Spleen (tissue), 11 donors: ENCODE data around the gene HPS4. TPM values are rescaled to one million over a fixed set of nuclear protein-coding genes. Genes with fewer than 3 reads are reported as not detected.

Source experiments
- DNase-seq: peaks from one replicate; pipeline ENCODE4 v3.0.0-alpha.2; 2020
- H3K27ac ChIP-seq, 8 donors: fragments of 200-600 bp; sonication (generic) in 7 of 8; 1 replicate in 4 of 8; 2 replicates in 4 of 8; pipeline versions ENCODE4 v1.5.0 to v1.8.0; 2016 to 2021; ENCODE audit warnings: inconsistent platforms in 4 of 8, mild to moderate bottlenecking in 4 of 8, moderate library complexity in 1 of 8
- H3K27me3 ChIP-seq, 7 donors: fragments of 200-600 bp; sonication (generic) in 6 of 7; replicated peaks in 1 of 7; 1 replicate in 4 of 7; 2 replicates in 3 of 7; pipeline versions ENCODE4 v1.5.0 to v1.8.0; 2016 to 2021; ENCODE audit warnings: inconsistent platforms in 3 of 7, mild to moderate bottlenecking in 1 of 7
- H3K36me3 ChIP-seq, 6 donors: fragments of 200-600 bp; sonication (generic) in 5 of 6; 1 replicate in 4 of 6; 2 replicates in 2 of 6; pipeline versions ENCODE4 v1.5.0 to v1.8.0; 2016 to 2021; ENCODE audit warnings: inconsistent platforms in 2 of 6
- H3K4me1 ChIP-seq, 6 donors: fragments of 200-600 bp; sonication (generic) in 5 of 6; 1 replicate in 3 of 6; 2 replicates in 3 of 6; pipeline versions ENCODE4 v1.5.0 to v1.8.0; 2016 to 2021; ENCODE audit warnings: inconsistent platforms in 3 of 6
- H3K4me3 ChIP-seq, 8 donors: fragments of 200-600 bp; sonication (generic) in 7 of 8; 1 replicate in 4 of 8; 2 replicates in 4 of 8; pipeline versions ENCODE4 v1.5.0 to v1.8.0; 2016 to 2021; ENCODE audit warnings: inconsistent platforms in 4 of 8, mild to moderate bottlenecking in 4 of 8, moderate library complexity in 2 of 8
- H3K9me3 ChIP-seq, 8 donors: fragments of 200-600 bp; sonication (generic) in 7 of 8; 1 replicate in 4 of 8; 2 replicates in 4 of 8; pipeline versions ENCODE4 v1.5.0 to v1.8.0; 2016 to 2021; ENCODE audit warnings: inconsistent platforms in 4 of 8
- POLR2A ChIP-seq, 3 donors: fragments of 450-650 bp; IDR thresholded peaks; one replicate each; pipeline ENCODE4 v1.5.1; 2017; ENCODE audit warnings: antibody characterized with exemption in 3 of 3, mild to moderate bottlenecking in 1 of 3
- POLR2AphosphoS5 ChIP-seq, 3 donors: sonication (generic); formaldehyde crosslinking; IDR thresholded peaks; one replicate each; pipeline ENCODE4 v1.5.1; 2017; ENCODE audit warnings: antibody characterized with exemption in 3 of 3
- WGBS, 5 donors: extraction: QIAGEN DNeasy Blood & Tissue Kit in 3 of 5; methylation state at CpG; one replicate each; pipeline versions ENCODE4 v1.1.5 to v1.1.7; 2013 to 2018; 5-methylcytosine and 5-hydroxymethylcytosine counted together
- intact Hi-C: fragments of 100-400 bp; cut with DNase I; formaldehyde crosslinking; loops from one replicate; pipeline ENCODE4 v1.15.0; 2023; ENCODE audit warnings: low total_unique reads
- polyA plus RNA-seq, 3 donors: library from polyadenylated mRNA; stranded (reverse); fragments of 200-250 nt; gene quantifications; one replicate each; pipeline ENCODE4 v1.2.1, GENCODE V29; 2013
- total RNA-seq, 7 donors: library from RNA; depleted of rRNA in 3 of 7; stranded (reverse); fragments of >200 nt in 3 of 7; fragmentation: NEBNext Ultra II Directional in 4 of 7; extraction: Animal tissue kit (Norgen Biotek cat#: 25700) in 4 of 7; gene quantifications; one replicate each; pipeline versions ENCODE4 v1.1.0 to v1.2.1, GENCODE V29; 2016 to 2021
- TF ChIP-seq, protein P1 (sequence below), 11 experiments: fragments of 200-600 bp in 7 of 11; fragments of 450-650 bp in 4 of 11; sonication (generic) in 4 of 11; IDR thresholded peaks in 8 of 11; conservative IDR thresholded peaks in 3 of 11; 1 replicate in 7 of 11; 2 replicates in 4 of 11; pipeline versions ENCODE4 v1.4.0 to v1.8.0; 2016 to 2021; ENCODE audit warnings: antibody characterized with exemption in 11 of 11, inconsistent platforms in 4 of 11, mild to moderate bottlenecking in 1 of 11
- donor health status: healthy with polysubstance abuse.
- donor health status: DM: no; HTN: no; CAD: no; lungs with moderate emphysema.
- donor health status: DM: no; HTN: no; CAD: no.
- donor health status: Bipolar disorder and iron deficiency.
- donor health status: healthy.
- donor health status: DM: no; HTN: no; CAD: no.
- donor health status: DM: yes; HTN: yes; CAD: no.

Gene HPS4
- total and polyA plus RNA-seq, 10 donors, result 15.2 to 56.6 (median 37.5) TPM

DNA sequence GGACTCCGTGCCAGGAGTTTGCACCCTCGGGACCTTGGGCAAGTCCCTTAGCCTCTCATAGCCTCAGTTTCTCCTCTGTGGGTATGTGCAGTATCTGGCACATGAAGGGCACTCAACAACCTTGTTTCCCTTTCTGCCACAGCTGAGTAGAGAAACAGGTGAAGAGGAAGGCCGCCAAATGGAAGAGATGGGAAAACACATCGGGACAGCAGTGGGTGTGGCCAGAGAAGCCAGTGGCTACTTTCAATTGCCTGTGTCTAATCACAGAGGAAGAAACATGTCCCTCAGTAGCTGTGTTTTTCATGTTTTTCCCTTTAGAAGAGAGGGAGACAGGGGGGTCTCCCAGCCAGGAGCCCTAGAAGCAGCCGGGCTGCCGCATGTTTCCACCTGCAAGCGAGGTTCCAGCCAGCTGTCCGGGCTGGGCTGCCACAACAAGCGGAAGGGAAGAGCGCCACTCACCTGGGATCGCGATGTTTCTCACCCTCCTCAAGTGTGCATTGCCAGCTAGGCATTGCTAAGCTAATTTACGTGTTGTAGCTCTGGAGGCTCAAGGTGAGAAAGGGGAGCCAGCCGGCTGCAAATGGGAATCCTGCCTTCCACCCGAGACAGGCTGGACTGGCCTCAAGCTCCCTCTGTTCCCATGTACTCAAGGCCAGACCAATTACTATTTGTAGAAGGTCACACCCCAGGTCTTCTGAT is 37.9 kb downstream of the HPS4 start:
- no peaks in the 10 kb centered on the region for H3K9me3 ChIP-seq
- intact Hi-C loops, result no loop called here
- 84 to 87% (median 87%) methylated on average over 15 of the region's 15 CpGs for WGBS, 5 donors
- H3K36me3 ChIP-seq, result peaks cover 0 to 57% (median 5%) of the 10 kb centered on the region in 6 donors
- H3K27ac ChIP-seq, result no peak overlapping the region
- no peak for DNase-seq
- H3K4me1 ChIP-seq, result peaks cover 0 to 4% (median 0%) of the 10 kb centered on the region in 6 donors
- no peak overlapping the region for H3K4me3 ChIP-seq
- H3K27me3 ChIP-seq, result no peaks in the 10 kb centered on the region
- TF ChIP-seq, protein P1, sequence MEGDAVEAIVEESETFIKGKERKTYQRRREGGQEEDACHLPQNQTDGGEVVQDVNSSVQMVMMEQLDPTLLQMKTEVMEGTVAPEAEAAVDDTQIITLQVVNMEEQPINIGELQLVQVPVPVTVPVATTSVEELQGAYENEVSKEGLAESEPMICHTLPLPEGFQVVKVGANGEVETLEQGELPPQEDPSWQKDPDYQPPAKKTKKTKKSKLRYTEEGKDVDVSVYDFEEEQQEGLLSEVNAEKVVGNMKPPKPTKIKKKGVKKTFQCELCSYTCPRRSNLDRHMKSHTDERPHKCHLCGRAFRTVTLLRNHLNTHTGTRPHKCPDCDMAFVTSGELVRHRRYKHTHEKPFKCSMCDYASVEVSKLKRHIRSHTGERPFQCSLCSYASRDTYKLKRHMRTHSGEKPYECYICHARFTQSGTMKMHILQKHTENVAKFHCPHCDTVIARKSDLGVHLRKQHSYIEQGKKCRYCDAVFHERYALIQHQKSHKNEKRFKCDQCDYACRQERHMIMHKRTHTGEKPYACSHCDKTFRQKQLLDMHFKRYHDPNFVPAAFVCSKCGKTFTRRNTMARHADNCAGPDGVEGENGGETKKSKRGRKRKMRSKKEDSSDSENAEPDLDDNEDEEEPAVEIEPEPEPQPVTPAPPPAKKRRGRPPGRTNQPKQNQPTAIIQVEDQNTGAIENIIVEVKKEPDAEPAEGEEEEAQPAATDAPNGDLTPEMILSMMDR (IDR thresholded peaks at IDR 0.05 in 8 of 11, conservative IDR thresholded peaks at IDR 0.05 in 3 of 11), result no peak
- TF ChIP-seq POLR2AphosphoS5 (IDR thresholded peaks at IDR 0.05), result peak in 1 of 3 donors; percentile 21

DNA sequence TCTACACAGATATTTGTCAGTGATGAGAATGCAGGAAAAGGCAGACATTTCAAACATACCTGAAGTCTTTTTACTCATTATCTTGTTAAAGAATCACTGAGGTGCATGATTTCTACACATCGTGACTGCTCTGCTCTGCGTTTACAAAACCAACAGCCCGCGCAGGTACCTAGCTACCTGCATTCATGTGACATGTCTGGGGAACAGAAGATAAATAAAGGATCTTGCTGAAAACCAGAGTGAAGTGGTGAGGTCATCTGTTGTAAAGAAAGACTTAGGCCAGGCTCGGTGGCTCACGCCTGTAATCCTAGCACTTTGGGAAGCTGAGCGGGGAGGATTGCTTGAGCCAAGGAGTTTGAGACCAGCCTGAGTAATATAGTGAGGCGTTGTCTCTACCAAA is 38.8 kb downstream of the HPS4 start:
- Histone ChIP-seq H3K27ac (no peak overlapping the region), H3K27me3 (no peaks in the 10 kb centered on the region), H3K36me3 (peaks cover 0 to 48% (median 2%) of the 10 kb centered on the region in 6 donors), H3K4me3 (no peak overlapping the region), H3K9me3 (no peaks in the 10 kb centered on the region), H3K4me1 (peaks cover 0 to 4% (median 0%) of the 10 kb centered on the region in 6 donors)
- DNase-seq, result no peak
- intact Hi-C loops, result no loop called here
- TF ChIP-seq POLR2AphosphoS5 (IDR thresholded peaks at IDR 0.05) (no peak), POLR2A (IDR thresholded peaks at IDR 0.05) (no peak)
- TF ChIP-seq, protein P1 (IDR thresholded peaks at IDR 0.05 in 8 of 11, conservative IDR thresholded peaks at IDR 0.05 in 3 of 11), result no peak
- 90 to 95% (median 94%) methylated on average over 8 of the region's 8 CpGs for WGBS, 5 donors

DNA sequence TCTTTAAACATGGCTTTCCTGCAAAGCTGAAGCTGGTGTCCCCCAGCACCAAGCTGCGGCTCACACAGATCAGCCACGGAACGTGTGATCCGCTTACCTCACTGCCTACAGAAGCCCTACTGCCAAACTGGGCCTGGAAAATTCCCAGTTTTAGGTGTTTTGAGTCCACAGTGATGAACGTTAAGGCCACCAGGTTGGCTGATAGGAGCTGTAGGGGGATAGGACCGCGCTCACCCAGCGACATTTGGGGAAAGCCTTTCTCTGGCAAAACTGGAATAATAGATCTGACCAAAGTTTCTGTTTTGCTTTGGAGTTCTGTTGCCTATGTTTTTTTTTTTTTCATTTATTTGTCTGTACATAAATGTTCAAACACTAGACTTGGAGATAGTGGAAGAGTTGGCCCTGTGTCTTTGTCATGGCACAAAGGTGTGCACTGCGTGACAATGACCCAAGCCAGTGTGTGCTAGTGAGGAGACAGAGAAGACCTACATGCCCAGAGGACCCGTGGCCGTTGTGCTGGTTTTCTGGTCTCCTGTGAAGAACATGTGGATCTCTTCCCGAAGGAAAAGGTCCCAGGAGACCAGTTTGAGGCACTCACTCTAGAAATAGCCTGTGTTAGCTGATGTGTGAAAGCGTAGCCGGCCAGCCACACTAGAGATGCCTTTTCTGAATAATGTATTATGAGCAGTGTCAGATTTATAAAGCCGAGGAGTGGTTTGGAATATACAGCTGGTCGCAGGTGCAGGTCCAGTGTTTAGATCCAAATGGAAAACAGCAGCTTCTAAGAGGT is 39.5 kb downstream of the HPS4 start:
- Histone ChIP-seq H3K27me3 (no peaks in the 10 kb centered on the region), H3K9me3 (no peaks in the 10 kb centered on the region), H3K4me1 (peaks cover 0 to 4% (median 0%) of the 10 kb centered on the region in 6 donors), H3K27ac (no peak overlapping the region), H3K36me3 (peaks cover 0 to 43% (median 2%) of the 10 kb centered on the region in 6 donors), H3K4me3 (no peak overlapping the region)
- DNase-seq, result no peak
- 92 to 97% (median 94%) methylated on average over 16 of the region's 16 CpGs for WGBS, 5 donors
- no peak for TF ChIP-seq POLR2AphosphoS5 (IDR thresholded peaks at IDR 0.05)
- TF ChIP-seq POLR2A (IDR thresholded peaks at IDR 0.05), result no peak
- TF ChIP-seq, protein P1 (IDR thresholded peaks at IDR 0.05 in 8 of 11, conservative IDR thresholded peaks at IDR 0.05 in 3 of 11), result no peak
- intact Hi-C loops, result no loop called here
